GM11168 (cell line): ENCODE results near the gene SFRP5.

Source experiments
- in situ Hi-C: fragments of 300-500 bp; cut with MboI; formaldehyde crosslinking; loops from one replicate; pipeline ENCODE4 v1.12.0; 2022; ENCODE audit warnings: low sequenced_read_pairs; ENCODE audit not compliant: unreplicated experiment

SFRP5 gene, protein sequence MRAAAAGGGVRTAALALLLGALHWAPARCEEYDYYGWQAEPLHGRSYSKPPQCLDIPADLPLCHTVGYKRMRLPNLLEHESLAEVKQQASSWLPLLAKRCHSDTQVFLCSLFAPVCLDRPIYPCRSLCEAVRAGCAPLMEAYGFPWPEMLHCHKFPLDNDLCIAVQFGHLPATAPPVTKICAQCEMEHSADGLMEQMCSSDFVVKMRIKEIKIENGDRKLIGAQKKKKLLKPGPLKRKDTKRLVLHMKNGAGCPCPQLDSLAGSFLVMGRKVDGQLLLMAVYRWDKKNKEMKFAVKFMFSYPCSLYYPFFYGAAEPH

DNA sequence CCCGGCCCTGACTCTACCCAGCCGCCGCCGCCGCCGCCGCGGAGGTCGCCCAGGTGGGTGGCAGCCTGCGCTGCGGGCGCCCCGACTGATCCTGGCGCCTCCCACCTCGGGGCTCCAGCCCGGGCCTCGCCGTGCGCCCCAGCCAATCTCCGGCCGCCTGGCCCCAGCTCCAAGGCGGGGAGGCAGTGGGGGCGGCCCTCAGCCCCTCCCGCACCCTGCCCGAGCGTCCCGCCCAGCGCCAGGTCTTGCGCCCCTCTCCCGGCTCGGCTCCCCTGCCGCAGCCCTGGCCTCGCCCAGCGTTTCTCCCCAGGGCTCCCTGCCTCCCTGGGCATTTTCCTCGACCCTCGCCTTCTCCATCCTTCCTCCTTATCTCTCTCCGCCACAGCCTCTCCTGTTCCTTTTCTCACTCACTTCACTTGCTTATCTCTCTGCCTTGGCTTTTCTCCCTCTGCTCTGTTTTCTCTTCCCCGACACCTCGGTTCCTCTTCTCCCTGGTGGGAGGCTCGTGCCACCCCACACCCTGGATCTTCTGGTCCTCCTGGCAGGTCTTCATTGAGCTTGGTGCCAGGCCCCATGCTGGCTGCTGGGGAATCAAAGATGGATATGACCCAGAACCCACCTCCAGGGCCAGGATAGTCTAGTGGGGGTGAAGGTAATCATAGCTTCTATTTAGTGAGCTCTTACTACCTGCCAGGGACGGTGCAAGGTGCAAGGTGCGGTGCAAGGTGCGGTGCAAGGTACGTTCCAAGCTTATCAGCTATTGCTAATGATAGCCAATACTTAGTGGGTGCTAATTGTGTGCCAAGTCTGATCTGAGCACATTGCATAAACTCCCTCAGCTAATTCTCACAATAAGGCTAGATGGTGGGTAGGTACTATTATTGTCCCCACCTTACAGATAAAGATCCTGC, at the start of gene SFRP5:
TSS of gene SFRP5 (minus strand) at position 87 of the 911 bp plus-strand sequence. CDS start 166 bp downstream, outside the sequence.
- in situ Hi-C loops, result no loop called here

DNA sequence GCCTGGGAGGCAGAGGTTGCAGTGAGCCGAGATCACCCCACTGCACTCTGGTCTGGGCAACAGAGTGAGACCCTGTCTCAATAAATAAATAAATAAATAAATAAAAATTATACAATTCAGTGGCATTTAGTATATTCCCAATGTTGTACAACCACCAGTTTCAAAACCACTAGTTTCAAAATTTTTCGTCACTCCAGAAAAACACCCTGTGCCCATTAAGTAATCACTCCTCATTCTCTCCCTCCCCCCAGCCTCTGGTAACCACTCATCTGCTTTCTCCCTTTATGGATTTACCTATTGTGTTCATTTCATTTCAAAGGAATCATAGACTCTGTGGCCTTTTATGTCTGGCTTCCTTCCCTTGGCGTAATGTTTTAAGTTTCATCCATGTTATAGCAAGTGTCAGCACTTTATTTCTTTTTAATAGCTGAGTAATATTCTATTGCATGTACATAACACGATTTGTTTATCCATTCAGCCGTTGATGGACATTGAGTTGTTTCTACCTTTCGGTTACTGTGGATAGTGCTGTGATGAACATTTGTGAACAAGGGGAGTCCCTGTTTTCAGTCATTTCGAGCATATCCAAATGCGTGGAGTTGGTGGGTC, 48.4 kb upstream of the SFRP5 start:
- in situ Hi-C loops, result no loop called here

DNA sequence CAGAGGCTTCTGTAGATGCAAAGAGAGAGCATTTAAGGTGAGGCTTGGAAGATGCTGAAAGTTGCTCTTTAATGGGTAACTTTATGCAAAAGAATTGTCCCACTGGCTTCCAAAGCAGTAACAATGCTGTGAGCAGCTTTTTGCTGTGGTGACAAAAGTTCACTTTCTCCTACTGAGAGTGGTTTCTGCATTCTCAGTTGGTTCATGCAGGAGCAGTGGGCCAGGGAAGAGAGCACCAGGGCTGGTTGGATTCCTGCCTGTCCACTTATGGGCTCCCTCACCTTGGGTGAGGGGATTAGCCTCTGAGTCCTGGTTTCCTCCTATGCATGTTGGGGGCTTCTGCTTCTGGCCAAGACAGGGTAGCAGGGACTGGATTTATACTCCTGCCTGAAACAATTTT, 46.8 kb upstream of the SFRP5 start:
- in situ Hi-C loops, result no loop called here

DNA sequence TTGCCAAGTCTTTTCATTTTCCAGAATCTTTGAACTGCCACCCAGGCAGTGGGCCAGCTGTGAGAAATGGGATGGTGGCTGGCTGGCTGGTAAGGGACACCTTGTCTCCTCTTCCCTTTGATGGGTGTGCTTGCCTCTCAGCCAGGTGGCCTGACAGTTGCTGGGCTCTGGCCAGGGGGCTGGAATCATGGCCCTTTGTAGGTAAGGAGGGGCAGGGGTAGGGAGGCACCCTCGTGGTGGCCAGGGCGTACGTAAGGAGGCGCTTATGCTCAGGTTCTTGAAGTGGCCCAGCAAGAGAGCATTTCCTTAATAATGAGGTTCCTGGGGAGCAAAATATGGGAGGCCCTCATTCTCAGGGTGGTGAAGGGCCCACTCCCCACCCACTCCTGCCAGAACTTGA, 44.8 kb upstream of the SFRP5 start:
- in situ Hi-C loops, result no loop called here

DNA sequence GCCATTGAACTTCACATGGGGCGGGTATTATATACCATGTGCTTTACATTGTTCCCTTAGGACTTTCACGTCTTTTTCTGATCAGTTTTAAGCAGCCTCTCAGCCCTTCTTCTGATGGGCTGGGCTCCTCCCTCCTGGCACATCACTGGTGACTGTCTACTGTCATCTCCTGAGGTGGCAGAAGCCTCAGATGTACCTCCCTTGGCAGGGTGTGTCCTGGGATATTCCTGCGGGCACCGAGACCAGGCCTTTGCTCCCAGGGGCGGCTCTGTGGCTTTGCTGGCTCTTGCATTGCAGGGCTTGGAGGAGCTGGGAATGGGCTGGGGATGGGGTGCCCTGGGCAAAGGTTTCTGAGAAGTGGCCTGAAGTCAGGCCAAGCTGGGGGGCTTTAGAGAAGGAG, 43.2 kb upstream of the SFRP5 start:
- in situ Hi-C loops, result no loop called here

DNA sequence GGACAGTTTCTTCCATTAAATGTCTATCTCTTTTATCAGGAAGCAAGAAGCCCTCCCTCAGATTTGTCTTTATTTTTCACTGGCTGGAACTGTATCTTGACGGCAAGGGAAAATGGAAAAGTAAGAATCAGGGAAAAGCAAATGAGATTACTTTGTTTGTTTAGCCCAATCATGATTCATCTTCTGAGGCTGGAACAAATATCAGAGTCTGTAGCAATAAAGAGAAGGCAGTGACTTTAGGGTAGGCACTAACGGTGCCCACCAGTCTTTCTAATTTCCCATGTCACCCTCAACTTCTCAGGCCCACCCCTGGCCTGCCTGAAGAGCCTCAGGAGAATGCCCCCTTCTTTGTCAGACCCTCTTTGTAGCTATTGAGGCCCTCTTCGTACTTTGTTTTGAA, 41.5 kb upstream of the SFRP5 start:
- in situ Hi-C loops, result no loop called here

DNA sequence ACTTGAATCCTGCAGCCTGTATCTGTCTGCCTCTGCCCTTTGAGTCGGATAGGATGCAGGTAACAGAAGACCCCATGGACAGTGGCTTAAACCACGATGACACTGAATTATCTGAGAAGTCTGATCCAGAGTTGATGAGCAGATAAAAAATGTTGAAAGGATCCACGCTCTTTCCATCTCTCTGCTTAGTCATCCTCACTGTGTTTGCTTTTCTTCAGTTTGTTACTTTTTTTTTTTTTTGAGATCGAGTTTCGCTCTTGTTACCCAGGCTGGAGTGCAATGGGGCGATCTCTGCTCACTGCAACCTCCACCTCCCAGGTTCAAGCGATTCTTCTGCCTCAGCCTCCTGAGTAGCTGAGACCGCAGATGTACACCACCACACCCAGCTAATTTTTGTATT, 40.9 kb upstream of the SFRP5 start:
- in situ Hi-C loops, result no loop called here

DNA sequence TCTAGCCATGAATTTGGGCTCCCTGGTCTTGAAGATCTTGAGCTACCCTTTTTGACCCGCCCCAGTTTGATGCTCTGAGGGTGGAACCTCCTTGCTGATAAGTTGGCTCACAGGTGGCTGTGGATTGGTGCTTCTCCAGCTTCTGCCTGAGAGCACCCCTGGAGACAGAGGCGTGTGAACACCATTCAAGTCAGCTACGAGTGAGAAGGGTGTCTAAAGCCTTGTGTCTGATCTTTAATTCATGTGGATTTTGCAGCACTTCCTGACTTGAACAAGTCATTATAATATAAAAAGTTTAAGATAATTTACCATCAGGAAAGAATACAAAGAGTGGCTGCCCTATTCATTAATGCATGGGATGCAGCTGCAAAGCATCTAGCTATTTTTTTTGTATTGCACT, 40.2 kb upstream of the SFRP5 start:
- in situ Hi-C loops, result no loop called here

DNA sequence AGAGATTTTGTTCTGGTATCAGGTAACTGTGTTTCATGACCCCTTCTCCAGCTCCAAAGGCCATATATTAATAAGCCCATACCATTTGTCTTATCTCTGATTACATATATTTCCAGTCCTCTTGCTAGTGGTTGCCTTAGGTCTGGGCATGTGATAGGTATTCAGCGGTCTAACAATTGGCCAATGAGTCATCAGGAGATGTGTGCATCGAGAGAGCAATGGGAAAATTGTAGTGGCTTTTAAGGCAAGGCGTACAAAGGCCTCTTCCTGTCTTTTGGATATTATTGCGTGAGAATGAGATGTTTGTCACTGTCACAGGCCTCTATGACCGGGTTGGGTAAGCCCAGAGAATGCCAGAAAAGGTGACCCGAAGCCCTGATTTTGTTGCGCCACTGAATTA, 38.6 kb upstream of the SFRP5 start:
- in situ Hi-C loops, result no loop called here

DNA sequence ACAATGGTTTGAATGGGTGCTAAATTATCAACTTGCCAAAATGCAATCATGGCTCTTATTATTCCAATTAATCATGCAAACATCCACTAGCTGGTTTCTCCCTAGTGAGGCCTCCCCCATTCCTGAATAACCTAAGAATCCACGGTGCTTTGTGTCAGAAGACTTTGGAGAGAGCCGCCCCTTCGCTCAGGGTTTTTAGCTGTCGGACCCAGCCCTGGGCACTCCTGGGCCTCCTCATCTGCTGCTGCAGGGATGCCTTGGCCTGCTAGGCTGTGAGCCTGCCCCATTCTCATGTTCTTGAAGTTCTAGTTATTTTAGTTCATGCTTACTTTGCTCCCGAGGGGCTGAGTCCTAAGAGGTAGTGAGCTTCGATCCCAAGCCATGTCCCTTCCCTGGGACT, 34.1 kb upstream of the SFRP5 start:
- in situ Hi-C loops, result no loop called here

DNA sequence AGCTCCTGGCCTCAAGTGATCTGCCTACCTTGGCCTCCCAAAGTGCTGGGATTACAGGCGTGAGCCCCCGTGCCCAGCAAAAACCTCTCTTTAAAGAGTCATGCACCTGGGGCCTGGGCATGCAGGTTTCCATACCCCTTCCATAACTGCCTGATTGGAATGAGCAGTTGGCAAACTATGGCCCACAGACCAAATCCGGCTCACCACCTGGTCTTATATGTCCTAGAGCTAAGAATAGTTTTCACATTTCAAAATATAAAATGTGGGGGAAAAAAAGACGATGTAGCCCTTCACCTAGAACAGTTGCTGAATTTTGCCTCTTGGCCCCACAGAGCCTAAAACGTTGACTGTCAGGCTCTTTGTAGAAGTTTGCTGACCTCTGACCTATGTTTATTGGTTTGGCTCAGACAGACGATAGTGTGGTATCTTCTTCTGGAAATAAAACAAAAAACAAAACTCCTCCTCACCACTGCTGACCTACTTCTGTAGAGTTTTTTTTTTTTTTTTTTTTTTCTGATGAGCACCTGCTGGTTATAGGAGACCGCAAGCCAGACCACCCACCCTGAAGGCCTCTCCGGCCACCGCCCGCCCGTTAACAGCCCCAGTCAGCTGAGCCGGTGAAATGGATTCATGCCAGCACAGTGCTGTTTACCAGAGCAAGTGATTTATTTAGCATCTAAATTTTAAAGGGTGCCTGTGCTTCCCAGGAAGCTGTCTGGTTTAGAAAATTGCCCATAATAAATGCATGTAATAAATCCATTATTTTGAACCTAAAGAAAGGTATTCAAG, 33.5 kb upstream of the SFRP5 start:
- in situ Hi-C loops, result no loop called here

DNA sequence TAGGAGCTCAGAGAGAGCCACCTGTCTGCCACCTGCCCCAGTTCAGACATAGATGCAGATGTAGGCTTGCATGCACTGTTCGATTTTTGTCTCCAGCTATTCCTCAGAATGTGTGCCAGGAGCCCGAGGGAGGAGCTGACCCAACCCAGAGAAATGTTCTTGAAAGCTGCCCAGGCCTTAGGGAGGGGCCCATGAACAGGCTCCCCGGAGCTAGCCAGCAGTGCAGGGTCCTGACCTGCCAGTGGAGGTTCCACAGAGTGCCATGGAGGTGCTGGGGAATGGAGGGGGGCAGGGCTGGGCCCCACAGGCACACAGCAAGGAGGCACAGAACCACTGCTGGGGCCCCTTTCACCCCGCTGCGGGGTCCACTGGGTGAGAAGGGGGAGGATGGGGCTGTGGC, 29.6 kb upstream of the SFRP5 start:
- in situ Hi-C loops, result no loop called here

DNA sequence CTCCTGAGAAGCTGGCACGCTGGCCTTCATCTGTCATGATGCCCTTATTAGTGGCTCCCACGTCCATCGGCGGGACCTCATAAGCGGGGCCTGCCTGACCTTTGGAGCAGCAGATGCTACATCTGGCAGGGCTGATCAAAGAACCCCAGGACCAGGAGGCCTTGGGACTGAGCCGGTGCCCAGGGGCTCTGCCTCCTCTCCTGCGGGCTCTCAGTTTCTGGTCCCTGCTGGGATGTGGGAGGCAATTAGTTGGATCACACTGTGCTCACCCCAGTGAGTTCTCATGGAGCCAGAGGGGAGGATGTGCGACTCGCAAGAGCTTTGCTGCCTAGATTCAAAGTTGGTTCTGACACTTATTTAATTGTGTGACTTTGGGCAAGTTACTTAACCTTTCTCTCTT, 28.7 kb upstream of the SFRP5 start:
- in situ Hi-C loops, result no loop called here

DNA sequence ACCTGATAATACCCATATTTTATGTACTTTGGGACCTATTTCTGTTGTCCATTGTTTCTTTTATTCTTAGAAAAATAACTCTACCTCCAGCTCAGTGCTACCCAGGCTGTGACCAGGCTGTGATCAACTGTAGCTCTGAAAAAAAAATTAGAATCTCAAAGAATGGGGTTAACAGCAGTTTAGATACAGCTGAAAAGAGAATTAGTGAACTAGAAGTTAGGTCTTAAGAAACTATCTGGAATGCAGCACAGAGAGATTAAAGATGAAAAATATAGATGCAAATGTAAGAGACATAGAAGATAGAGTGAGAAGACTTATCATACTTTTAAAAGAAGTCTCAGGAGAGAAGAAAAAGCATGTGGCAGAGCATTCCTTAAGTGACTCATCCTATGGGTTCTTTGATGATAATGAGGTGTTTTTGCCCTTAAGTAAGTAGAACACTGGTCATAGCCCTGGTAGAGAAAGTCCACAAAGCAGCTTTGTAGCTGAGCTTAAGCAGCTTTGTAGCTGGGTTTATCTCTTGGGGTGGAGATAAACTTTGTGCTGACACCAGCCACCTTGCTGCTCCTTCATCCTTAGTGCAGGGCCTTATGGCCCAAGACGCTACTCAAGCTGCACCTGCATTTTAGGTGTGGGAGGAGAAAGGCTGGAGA, 27.3 kb upstream of the SFRP5 start:
- in situ Hi-C loops, result loop anchor here (10.0 kb wide), 1 partner anchor 56 kb away; no protein-coding TSS in a partner anchor

DNA sequence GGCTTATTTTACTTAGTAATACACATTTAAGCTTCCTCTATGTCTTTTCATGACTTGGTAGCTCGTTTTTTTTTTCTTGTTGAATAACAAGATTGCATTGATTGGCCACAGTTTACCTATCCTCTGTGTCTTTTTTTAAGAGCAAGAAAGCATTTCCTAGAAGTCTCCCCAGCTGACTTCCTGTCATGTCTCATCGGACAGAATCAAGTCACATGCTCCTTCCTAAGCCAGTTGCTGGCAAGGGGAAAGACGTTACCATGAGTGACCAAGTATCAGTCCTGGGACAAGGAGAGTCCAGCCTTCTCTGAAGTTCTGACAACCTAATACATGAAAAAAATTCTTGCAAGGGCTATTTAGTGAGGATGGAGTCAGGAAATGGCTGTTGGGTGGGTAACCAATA, 24.9 kb upstream of the SFRP5 start:
- in situ Hi-C loops, result loop anchor here (10.0 kb wide), 1 partner anchor 58 kb away; no protein-coding TSS in a partner anchor

DNA sequence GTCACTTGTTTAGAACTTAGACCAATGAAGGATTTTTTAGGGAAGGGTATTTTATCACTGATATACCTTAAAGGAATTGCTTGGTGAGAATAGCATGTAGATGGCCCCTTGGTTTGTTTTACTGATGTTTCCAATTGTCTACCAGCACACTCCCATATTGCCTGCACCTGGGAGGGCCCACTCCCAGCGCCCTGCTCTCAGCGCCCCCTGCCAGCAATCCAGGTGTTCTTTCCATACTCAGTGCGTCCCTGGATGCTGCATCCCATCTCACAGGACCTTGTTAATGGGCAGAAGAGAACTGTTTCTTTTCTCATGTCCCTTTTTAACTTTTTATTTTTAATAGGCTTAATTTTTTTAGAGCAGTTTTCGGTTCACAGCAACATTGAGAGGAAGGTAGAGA, 24.1 kb upstream of the SFRP5 start:
- in situ Hi-C loops, result loop anchor here (10.0 kb wide), 1 partner anchor 59 kb away; no protein-coding TSS in a partner anchor

DNA sequence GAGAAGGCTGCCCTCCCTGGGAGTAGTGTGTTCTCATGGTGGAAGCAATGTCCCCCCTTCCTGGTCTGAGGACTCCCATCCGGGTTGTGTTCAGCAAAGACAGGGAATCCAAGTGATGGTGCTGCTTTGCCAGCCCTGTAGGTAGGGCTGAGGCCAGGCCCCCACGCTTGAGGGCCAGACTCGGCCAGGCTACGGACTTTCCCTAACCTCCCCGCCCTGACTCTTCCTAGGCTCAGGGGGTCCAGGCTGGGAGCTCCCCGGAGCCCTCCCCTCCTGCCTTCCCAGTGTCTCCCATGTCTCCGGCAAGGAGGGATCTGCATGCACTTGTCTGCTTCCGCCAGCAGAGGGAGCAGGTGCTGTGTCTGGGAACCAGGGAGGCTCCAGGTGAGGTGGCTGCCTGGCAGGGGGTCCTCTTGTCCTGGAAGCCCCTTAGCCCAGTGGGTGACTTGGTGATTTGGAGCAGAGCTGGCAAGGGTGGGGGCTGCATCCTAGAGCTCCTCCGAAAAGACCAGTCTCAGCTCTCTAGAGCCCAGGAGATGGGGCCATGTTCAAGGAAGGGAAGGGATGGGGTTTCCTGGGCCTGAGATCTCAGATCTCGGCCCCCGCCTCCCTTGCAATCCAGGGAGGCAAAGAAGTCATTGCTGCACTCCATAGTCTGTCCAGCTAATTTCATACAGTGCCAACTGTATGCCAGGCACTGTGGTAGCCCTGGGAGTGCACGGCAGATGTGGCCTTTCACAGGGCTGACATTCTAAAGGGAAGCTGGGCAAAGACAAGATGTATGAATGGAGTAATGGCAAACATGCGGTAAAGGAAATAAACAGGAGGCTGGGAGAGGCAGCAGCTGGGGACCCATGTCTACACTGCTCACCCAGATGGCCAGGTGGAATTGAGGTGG, 20.3 kb upstream of the SFRP5 start:
- in situ Hi-C loops, result loop anchor here (10.0 kb wide), 1 partner anchor 63 kb away; no protein-coding TSS in a partner anchor

DNA sequence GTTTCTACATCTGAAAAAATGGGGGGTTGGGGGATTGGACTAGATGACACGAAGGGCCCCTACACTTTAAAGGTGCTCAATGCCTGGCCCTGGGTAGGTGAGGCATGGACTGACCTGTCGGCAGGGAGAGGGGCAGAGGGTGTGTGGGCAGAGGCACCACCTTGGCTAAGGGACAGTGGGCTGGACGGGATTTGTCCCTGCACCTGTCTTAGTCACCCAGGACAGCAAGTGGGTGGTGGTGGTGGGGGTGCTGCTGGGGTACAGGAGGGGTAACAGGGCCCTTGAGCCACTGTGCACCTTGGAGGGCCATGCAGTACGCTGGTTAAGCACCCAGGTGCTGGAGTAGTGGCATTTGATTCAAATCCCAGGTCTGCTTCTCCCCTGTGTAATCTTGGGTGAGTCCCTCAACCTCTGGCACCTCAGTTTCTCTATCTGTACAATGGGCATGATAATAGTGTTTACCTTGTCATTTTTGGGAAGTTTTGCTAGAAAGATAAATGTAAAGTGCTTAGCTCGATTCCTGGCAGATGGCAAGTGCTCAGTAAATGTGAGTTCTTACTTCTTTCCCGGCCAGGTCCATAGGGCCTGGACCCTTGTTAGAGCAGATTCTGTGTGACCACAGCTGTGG, 18.1 kb upstream of the SFRP5 start:
- in situ Hi-C loops, result loop anchor here (10.0 kb wide), 1 partner anchor 65 kb away; no protein-coding TSS in a partner anchor
